Fibroblast of the aortic adventitia (primary cell): ENCODE measurements around the gene TBC1D4. TPM values are rescaled to one million over a fixed set of nuclear protein-coding genes. Genes with fewer than 3 reads are reported as not detected.
"Not testable (repeated sequence)": the region's sequence is repeated elsewhere in the genome, so short reads cannot be mapped to it uniquely, and the experiment has no call there.

Experiments used
- DNase-seq: peaks from one replicate; pipeline ENCODE4 v3.0.0-alpha.2; 2010; ENCODE audit warnings: low read depth
- H3K4me3 ChIP-seq: 2 replicates; pipeline ENCODE4 v1.5.1; 2011; ENCODE audit warnings: low read depth, mild to moderate bottlenecking, control low read depth, low read length, moderate library complexity
- CTCF ChIP-seq: IDR thresholded peaks from 2 replicates; pipeline ENCODE4 v1.5.1; 2011; ENCODE audit warnings: mild to moderate bottlenecking, low read length, control low read depth, inconsistent platforms; ENCODE audit not compliant: insufficient read depth
- total RNA-seq: library from RNA; depleted of rRNA; stranded (reverse); fragments of >200 nt; gene quantifications from 2 replicates; pipeline ENCODE4 v1.2.3, GENCODE V29; 2012; ENCODE audit warnings: low replicate concordance

The TBC1D4 gene
- total RNA-seq, 1 donor, result 9.5 TPM

GRCh38 chr13:75258159-75258782 is 223.7 kb downstream of the TBC1D4 start:
- TF ChIP-seq CTCF, result peak; percentile 69
- H3K4me3 ChIP-seq, result no peak overlapping the region
- peak; percentile 75 for DNase-seq

DNA sequence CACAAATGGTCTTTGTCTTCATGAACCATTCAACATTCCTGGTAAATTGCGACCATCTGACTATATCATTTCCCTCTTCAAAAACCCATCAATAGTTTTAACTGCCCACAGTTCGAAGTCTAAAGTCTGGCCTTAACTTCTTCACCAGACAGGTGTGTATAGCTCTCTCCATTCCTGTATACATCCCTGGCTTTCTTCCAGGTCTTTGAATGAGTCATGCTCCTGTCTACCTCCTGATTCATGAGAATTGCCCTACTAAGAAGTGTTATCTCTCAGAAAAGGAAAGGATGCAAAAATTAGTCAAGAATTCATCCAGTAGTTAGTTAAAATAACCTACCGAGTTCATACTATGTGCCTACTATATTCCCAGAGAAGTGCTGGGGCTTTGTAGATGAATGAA is 225.0 kb downstream of the TBC1D4 start:
- DNase-seq, result no peak
- no peak for TF ChIP-seq CTCF

GRCh38 chr13:75255653-75256052 is 226.3 kb downstream of the TBC1D4 start:
- no peak for TF ChIP-seq CTCF
- no peak overlapping the region for H3K4me3 ChIP-seq
- no peak for DNase-seq

More for the DNA sequence above, 225.0 kb downstream of the TBC1D4 start:
- H3K4me3 ChIP-seq, result no peak overlapping the region

DNA sequence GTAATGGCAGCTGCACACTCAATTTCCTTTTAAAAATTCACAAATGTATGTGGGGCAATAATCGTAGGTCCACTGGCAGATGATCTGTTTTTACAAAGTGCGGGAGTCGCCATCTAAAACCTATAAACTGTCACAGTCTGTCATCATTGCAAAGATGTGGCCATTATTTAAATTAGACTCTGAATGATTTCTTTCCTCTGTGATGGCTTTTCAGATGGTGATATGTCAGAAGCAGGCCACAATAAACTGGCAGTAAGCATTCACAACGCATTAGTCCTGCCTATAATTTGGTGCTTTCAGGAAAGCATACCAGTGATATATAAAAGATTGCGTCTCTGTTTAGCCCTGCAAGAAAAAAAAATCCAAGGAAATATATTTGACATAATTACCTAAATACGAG is 226.8 kb downstream of the TBC1D4 start:
- DNase-seq, result no peak
- TF ChIP-seq CTCF, result no peak
- H3K4me3 ChIP-seq, result no peak overlapping the region

DNA sequence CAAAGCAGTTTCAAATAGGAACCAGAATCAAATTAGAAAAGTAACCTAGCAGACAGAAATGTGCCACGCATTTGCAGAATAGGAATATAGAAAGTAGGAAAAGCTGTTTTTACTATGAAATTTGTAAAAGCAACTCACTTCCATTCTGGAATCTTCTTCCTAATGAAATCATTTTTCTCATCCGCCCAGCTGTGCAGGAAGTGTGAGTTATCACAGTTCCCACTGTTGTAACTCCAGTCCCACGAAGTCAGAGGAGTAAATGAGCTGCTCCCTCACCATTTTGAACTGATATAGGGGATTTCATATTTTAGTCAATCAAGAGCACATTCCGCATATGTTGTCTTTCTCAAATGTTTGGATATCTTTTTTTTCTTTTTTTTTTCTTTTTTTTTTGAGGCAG is 230.8 kb downstream of the TBC1D4 start:
- no peak for TF ChIP-seq CTCF
- no peak overlapping the region for H3K4me3 ChIP-seq
- DNase-seq, result no peak

- no peak for TF ChIP-seq CTCF
- peak; percentile 87 for DNase-seq
- no peak overlapping the region for H3K4me3 ChIP-seq
These were observed 231.3 kb downstream of the TBC1D4 start for GRCh38 chr13:75250526-75251178.

GRCh38 chr13:75245578-75245977 is 236.4 kb downstream of the TBC1D4 start:
- not testable (repeated sequence) for H3K4me3 ChIP-seq, DNase-seq

- H3K4me3 ChIP-seq, DNase-seq: not testable (repeated sequence)
These were observed 241.7 kb downstream of the TBC1D4 start for GRCh38 chr13:75240240-75240639.
